ENCODE results near the gene APOL4.

The APOL4 gene

GRCh38 chr22:36221799-36222751 lies 20.5 kb upstream of the APOL4 start:
- DNase-seq (ENCODE audit: low read depth), result peak; percentile 53
- TF ChIP-seq, protein P1, sequence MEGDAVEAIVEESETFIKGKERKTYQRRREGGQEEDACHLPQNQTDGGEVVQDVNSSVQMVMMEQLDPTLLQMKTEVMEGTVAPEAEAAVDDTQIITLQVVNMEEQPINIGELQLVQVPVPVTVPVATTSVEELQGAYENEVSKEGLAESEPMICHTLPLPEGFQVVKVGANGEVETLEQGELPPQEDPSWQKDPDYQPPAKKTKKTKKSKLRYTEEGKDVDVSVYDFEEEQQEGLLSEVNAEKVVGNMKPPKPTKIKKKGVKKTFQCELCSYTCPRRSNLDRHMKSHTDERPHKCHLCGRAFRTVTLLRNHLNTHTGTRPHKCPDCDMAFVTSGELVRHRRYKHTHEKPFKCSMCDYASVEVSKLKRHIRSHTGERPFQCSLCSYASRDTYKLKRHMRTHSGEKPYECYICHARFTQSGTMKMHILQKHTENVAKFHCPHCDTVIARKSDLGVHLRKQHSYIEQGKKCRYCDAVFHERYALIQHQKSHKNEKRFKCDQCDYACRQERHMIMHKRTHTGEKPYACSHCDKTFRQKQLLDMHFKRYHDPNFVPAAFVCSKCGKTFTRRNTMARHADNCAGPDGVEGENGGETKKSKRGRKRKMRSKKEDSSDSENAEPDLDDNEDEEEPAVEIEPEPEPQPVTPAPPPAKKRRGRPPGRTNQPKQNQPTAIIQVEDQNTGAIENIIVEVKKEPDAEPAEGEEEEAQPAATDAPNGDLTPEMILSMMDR (IDR thresholded peaks at IDR 0.05; ENCODE audit: low read length, missing control alignments), result peak; percentile 80
- H3K4me3 ChIP-seq (replicated peaks; ENCODE audit: low read depth, low read length), result no peak overlapping the region

DNA sequence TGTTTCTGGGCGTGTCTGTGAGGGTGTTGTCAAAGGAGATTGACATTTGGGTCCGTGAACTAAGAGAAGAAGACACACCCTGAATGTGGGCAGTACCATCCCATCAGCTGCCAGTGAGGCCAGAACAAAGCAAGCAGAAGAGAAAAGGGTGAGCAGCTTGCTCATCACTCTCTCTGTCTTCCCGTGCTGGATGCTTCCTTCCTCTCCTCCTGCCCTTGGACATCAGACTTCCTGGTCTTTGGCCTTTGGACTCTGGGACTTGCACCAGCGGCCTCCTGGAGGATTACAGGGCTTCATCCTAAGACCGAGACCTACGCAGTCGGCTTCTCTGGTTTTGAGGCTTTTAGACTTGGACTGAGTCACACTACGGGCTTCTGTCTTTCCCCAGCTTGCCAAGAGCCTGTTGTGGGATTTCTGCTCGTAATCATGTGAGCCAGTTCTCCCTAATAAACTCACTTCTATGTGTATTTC lies 18.9 kb upstream of the APOL4 start:
- DNase-seq (ENCODE audit: low read depth), result peak; percentile 57
- TF ChIP-seq, protein P1 (IDR thresholded peaks at IDR 0.05; ENCODE audit: low read length, missing control alignments), result no peak
- H3K4me3 ChIP-seq (replicated peaks; ENCODE audit: low read depth, low read length), result no peak overlapping the region

DNA sequence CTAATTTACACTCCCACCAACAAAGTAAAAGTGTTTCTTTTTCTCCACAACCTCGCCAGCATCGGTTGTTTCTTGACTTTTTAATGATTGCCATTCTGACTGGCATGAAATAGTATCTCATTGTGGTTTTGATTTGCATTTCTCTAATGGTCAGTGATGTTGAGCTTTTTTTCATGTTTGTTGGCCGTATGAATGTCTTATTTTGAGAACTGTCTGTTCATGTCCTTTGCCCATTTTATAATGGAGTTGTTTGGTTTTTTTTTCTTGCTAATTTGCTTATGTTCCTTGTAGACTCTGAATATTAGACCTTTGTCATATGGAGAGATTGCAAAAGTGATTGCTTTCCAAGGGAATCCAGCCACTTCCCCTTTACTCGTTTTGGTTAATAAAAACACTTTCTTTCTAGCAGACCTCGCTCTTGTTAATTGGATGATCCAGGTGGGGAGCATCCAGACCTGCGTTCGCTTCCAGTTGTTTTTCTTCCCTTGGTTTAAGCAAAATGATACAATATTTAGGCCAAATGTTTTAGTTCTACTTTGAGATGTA lies 17.1 kb upstream of the APOL4 start:
- TF ChIP-seq, protein P1 (IDR thresholded peaks at IDR 0.05; ENCODE audit: low read length, missing control alignments), result no peak
- no peak overlapping the region for H3K4me3 ChIP-seq (replicated peaks; ENCODE audit: low read depth, low read length)

DNA sequence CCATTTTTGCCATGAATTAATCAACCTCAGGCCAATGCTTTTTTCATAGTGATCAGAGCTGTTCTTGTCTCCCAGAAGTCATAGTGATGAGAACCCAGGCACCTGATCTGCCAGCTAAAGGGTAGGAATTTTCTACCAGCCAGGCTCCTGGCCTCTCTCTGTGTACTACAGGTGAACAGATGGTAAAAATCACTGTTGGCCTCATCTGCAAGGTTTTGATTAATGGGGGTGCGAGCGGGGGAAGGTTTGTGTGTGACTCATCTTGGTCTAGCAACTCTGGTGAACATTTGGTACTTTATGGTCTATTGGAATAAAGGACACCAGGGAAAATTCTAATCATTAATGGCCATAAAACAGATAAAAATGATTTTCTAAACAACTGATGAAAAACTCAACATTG lies 14.4 kb upstream of the APOL4 start:
- H3K4me3 ChIP-seq (replicated peaks; ENCODE audit: low read depth, low read length), result no peak overlapping the region
- DNase-seq (ENCODE audit: low read depth), result no peak
- TF ChIP-seq, protein P1 (IDR thresholded peaks at IDR 0.05; ENCODE audit: low read length, missing control alignments), result no peak

More for the DNA sequence above, 17.1 kb upstream of the APOL4 start:
- no peak for DNase-seq (ENCODE audit: low read depth)

DNA sequence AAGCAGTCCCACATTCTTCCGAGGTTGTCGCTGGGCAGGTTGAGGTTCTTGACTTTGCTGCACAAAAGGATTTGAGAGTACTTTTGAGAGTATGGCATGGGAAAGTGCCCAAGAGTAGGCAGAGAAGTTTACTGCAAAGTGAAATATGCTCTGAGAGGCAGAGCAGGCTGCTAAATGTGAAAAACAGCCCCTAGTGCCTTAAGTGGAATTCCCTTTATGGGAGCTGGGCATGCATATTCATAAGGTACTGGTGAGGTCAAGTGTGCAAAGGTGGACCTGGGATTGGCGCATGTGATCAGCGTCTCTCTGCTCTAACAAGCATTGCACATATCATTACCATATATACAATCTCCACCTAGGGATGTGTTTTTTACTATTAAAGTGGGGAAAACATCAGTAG lies 12.0 kb upstream of the APOL4 start:
- H3K4me3 ChIP-seq (replicated peaks; ENCODE audit: low read depth, low read length), result no peak overlapping the region
- no peak for DNase-seq (ENCODE audit: low read depth)
- TF ChIP-seq, protein P1 (IDR thresholded peaks at IDR 0.05; ENCODE audit: low read length, missing control alignments), result no peak

GRCh38 chr22:36212901-36213300 lies 11.3 kb upstream of the APOL4 start:
- no peak overlapping the region for H3K4me3 ChIP-seq (replicated peaks; ENCODE audit: low read depth, low read length)
- no peak for DNase-seq (ENCODE audit: low read depth)
- TF ChIP-seq, protein P1 (IDR thresholded peaks at IDR 0.05; ENCODE audit: low read length, missing control alignments), result no peak

Data from fibroblast of pulmonary artery (primary cell).